ENCODE results near the gene STYK1. TPM values are rescaled to one million over a fixed set of nuclear protein-coding genes. Genes with fewer than 3 reads are reported as not detected.

STYK1 gene
- total and polyA plus RNA-seq, 12 donors, result 0.08 to 0.13 (median 0.10) TPM; not detected in 9

DNA sequence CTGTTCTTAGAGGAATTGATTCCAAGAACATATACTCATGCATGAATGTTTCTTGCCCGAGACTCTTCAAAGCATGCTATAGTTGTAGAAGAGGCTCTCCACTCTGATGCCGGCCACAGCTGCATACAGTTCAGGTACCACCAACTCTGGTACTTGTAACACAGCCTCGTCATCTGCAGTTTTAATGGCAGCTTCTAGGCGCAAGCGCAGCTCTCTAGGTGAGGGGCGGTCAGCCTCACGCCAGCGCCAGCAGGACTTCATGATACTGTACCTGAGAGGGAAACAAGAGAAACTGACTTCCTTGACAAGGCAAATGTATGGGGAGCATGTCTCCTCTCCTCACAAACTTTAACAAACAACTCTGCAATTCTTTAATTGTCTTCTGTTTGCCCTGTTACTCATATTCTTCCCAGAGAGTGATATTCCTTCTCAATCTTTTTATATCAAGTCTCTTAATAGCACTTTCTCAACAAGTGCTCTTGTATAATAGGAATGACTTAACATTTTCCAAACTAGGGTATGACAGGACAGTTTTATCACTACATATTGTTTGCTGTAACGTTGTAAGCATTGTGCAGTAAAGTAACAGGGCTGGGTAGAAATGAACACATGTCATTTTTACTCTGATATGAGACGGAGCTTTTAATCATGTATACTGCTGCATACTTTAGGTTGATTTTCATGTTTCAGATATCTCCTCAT lies 53.6 kb downstream of the STYK1 start:
- 64 to 74% (median 70%) methylated on average over 10 of the region's 10 CpGs for WGBS, 4 donors
- no peak overlapping the region for H3K4me3 ChIP-seq
- DNase-seq, result no peak

DNA sequence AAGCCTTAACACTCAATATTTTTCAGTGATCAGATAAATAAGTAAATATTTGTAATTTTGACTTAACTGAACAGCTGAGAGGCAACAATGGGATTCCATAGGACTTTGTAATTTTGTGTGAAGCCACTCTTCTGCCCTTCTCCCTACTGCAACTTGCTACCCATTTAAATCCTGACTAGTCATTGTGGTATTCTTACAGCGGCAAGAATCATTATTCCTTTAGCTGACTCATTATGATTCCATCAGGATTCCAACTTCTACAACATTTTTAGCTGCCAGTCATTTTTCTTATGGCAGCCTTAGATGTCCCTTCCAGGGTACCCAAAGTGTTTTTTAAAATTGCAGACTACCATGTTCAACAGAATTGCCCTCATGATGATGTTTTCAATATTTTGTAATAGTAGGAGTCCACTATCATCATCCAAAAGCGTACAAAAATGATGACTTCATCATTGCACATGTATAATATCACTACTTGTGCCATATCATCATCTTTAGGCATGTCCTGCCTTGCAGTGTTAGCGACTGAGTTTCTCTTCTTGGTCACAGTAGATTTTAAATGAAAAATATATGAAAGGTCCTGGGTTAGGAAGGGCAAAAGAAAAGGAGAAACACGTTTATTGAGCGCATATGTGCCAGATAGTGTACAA lies 55.4 kb downstream of the STYK1 start:
- no peak for TF ChIP-seq POLR2A (IDR thresholded peaks at IDR 0.05)
- TF ChIP-seq CTCF (IDR thresholded peaks at IDR 0.05), result no peak
- Histone ChIP-seq H3K27ac (no peak overlapping the region), H3K4me1 (replicated peaks in 1 of 2) (peaks cover 0 to 4% of the 10 kb centered on the region in 2 donors), H3K36me3 (replicated peaks in 1 of 2) (no peaks in the 10 kb centered on the region), H3K4me3 (no peak overlapping the region), H3K9me3 (replicated peaks in 1 of 3) (no peaks in the 10 kb centered on the region), H3K27me3 (peaks cover 8% of the 10 kb centered on the region)
- 61 to 69% (median 68%) methylated on average over 5 of the region's 5 CpGs for WGBS, 4 donors
- intact Hi-C loops (cut with DNase I), result loop anchor here (5.0 to 10.0 kb wide), 2 partner anchors 59 to 106 kb away; partner anchors contain the start of gene YBX3 (in 1 of the 2)
- no peak for DNase-seq

More for the DNA sequence above, 53.6 kb downstream of the STYK1 start:
- Histone ChIP-seq H3K27me3 (peaks cover 8% of the 10 kb centered on the region), H3K36me3 (replicated peaks in 1 of 2) (no peaks in the 10 kb centered on the region), H3K9me3 (replicated peaks in 1 of 3) (no peaks in the 10 kb centered on the region), H3K27ac (no peak overlapping the region), H3K4me1 (replicated peaks in 1 of 2) (no peaks in the 10 kb centered on the region)
- intact Hi-C loops (cut with DNase I), result loop anchor here in 1 of 2 donors (10.0 kb wide), 1 partner anchor 125 kb away; no protein-coding TSS in a partner anchor
- TF ChIP-seq POLR2A (IDR thresholded peaks at IDR 0.05), result no peak
- TF ChIP-seq CTCF (IDR thresholded peaks at IDR 0.05), result no peak

DNA sequence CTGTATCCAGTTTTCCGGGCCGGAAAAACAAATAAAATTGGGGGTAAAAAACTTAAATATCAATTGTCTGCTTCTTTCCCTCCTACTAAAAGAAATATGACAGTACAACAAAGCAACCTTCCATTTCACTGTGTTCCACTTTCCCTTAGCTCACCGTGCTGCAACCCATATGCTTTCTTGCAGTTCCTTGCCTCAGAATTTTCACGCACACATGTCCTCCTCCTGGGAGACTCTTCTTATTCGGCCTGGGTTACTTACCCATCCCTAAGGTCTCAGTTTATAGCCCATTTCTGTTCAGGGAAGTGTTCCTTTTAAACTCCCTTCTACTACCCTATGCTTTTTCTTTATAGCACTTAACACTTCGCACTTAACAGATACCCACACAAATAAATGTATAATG lies 56.0 kb downstream of the STYK1 start:
- H3K36me3 ChIP-seq (replicated peaks in 1 of 2), result no peaks in the 10 kb centered on the region
- no peak overlapping the region for H3K27ac ChIP-seq
- H3K9me3 ChIP-seq (replicated peaks in 1 of 3), result no peaks in the 10 kb centered on the region
- WGBS, 4 donors, result 67 to 79% (median 74%) methylated on average over 6 of the region's 6 CpGs
- no peak overlapping the region for H3K4me3 ChIP-seq
- intact Hi-C loops (cut with DNase I), result loop anchor here (5.0 to 10.0 kb wide), 2 partner anchors 59 to 107 kb away; partner anchors contain the start of gene YBX3 (in 1 of the 2)
- no peak for TF ChIP-seq CTCF (IDR thresholded peaks at IDR 0.05)
- no peak for TF ChIP-seq POLR2A (IDR thresholded peaks at IDR 0.05)
- H3K27me3 ChIP-seq, result peaks cover 7% of the 10 kb centered on the region
- DNase-seq, result no peak
- peaks cover 0 to 4% of the 10 kb centered on the region in 2 donors for H3K4me1 ChIP-seq (replicated peaks in 1 of 2)

- no peaks in the 10 kb centered on the region for H3K36me3 ChIP-seq (replicated peaks in 1 of 2)
- H3K4me1 ChIP-seq (replicated peaks in 1 of 2), result peaks cover 0 to 17% of the 10 kb centered on the region in 2 donors
- H3K27me3 ChIP-seq, result no peaks in the 10 kb centered on the region
- H3K27ac ChIP-seq, result no peak overlapping the region
- intact Hi-C loops (cut with DNase I), result loop anchor here (5.0 to 10.0 kb wide), 2 partner anchors 62 to 109 kb away; partner anchors contain the start of gene YBX3 (in 1 of the 2)
- no peak overlapping the region for H3K4me3 ChIP-seq
- no peak for TF ChIP-seq CTCF (IDR thresholded peaks at IDR 0.05)
- TF ChIP-seq POLR2A (IDR thresholded peaks at IDR 0.05), result no peak
- WGBS, 4 donors, result 65 to 78% (median 68%) methylated on average over 4 of the region's 4 CpGs
- H3K9me3 ChIP-seq (replicated peaks in 1 of 3), result no peaks in the 10 kb centered on the region
- DNase-seq, result no peak
Measured at GRCh38 chr12:10615532-10615931, 58.3 kb downstream of the STYK1 start.
